NB4 (cell line): ENCODE measurements around the gene UTRN.

Experiments
- DNase-seq: peaks from one replicate; pipeline ENCODE4 v3.0.0; 2010; ENCODE audit warnings: low read depth
- H3K4me3 ChIP-seq: one replicate; pipeline ENCODE4 v1.5.1; 2011; ENCODE audit warnings: mild to moderate bottlenecking, low read depth, low read length, moderate library complexity
- CTCF ChIP-seq: IDR thresholded peaks from one replicate; pipeline ENCODE4 v1.5.1; 2012; ENCODE audit warnings: low read depth, low read length
- MAX ChIP-seq: IDR thresholded peaks from 2 replicates; pipeline ENCODE4 v1.6.1; 2011; ENCODE audit warnings: low read depth, low read length
- MYC ChIP-seq: IDR thresholded peaks from 2 replicates; pipeline ENCODE4 v1.6.1; 2011; ENCODE audit warnings: low read depth, low read length
- POLR2A ChIP-seq: IDR thresholded peaks from 2 replicates; pipeline ENCODE4 v1.6.1; 2011; ENCODE audit warnings: mild to moderate bottlenecking; ENCODE audit not compliant: insufficient read length; ENCODE audit errors: extremely low read depth

Gene UTRN

GRCh38 chr6:144285548-144285797 is 338 bp downstream of the UTRN start:
- no peak for DNase-seq
- TF ChIP-seq MAX = no peak
- TF ChIP-seq MYC = no peak
- TF ChIP-seq POLR2A = peak; percentile 21
- TF ChIP-seq CTCF = no peak
- peak overlapping the region; percentile 86 for H3K4me3 ChIP-seq

- DNase-seq = peak; percentile 81
- TF ChIP-seq CTCF (no peak), MYC (no peak; the same call in 1 of the 2 replicates), MAX (no peak), POLR2A (no peak)
- H3K4me3 ChIP-seq = peak overlapping the region; percentile 86
Observed at GRCh38 chr6:144285798-144286502, 815 bp downstream of the UTRN start.

GRCh38 chr6:144286503-144287393 is 1.6 kb downstream of the UTRN start:
- peak; percentile 82 for DNase-seq
- TF ChIP-seq MYC (no peak), POLR2A (no peak), CTCF (no peak), MAX (no peak)
- H3K4me3 ChIP-seq = peak overlapping the region; percentile 86

GRCh38 chr6:144289006-144289405 is 3.9 kb downstream of the UTRN start:
- H3K4me3 ChIP-seq = no peak overlapping the region
- DNase-seq = no peak
- no peak for TF ChIP-seq POLR2A
- TF ChIP-seq MYC = no peak

- TF ChIP-seq POLR2A (no peak), CTCF (no peak), MYC (no peak), MAX (no peak)
- DNase-seq = no peak
- no peak overlapping the region for H3K4me3 ChIP-seq
Observed at GRCh38 chr6:144292372-144292771, 7.2 kb downstream of the UTRN start.

- DNase-seq = no peak
Observed at GRCh38 chr6:144294016-144294415, 8.9 kb downstream of the UTRN start.

More at GRCh38 chr6:144294016-144294415, 8.9 kb downstream of the UTRN start:
- TF ChIP-seq CTCF (no peak), MAX (no peak), MYC (no peak), POLR2A (no peak)
- H3K4me3 ChIP-seq = no peak overlapping the region
